Transverse colon (tissue), 4 donors: Measurements from ENCODE around the gene CELSR1. TPM values are rescaled to one million over a fixed set of nuclear protein-coding genes. Genes with fewer than 3 reads are reported as not detected.

Source experiments
- DNase-seq: peaks from one replicate; pipeline ENCODE4 v3.0.0-alpha.2; 2019
- H3K27ac ChIP-seq, 4 donors: fragments of 200-600 bp; sonication (generic); 2 replicates each; pipeline ENCODE4 v1.5.1; 2016 to 2018; ENCODE audit warnings: inconsistent platforms in 4 of 4
- H3K27me3 ChIP-seq: fragments of 200-600 bp; sonication (generic); 2 replicates; pipeline ENCODE4 v1.5.1; 2017; ENCODE audit warnings: inconsistent platforms
- H3K36me3 ChIP-seq, 4 donors: fragments of 200-600 bp; sonication (generic); 2 replicates each; pipeline ENCODE4 v1.5.1; 2017 to 2019; ENCODE audit warnings: inconsistent platforms in 4 of 4
- H3K4me1 ChIP-seq, 4 donors: fragments of 200-600 bp; sonication (generic); 2 replicates each; pipeline ENCODE4 v1.5.1; 2017 to 2020; ENCODE audit warnings: inconsistent platforms in 4 of 4
- H3K4me3 ChIP-seq, 4 donors: fragments of 200-600 bp; sonication (generic); 1 replicate in 1 of 4; 2 replicates in 3 of 4; pipeline versions ENCODE4 v1.5.1 to v1.6.1; 2017 to 2019; ENCODE audit warnings: inconsistent platforms in 4 of 4
- H3K9me3 ChIP-seq, 2 donors: fragments of 200-600 bp; sonication (generic); 2 replicates each; pipeline ENCODE4 v1.5.1; 2017 to 2019; ENCODE audit warnings: inconsistent platforms in 2 of 2
- EP300 ChIP-seq: sonication (generic); formaldehyde crosslinking; IDR thresholded peaks from one replicate; pipeline ENCODE4 v1.6.1; 2017; ENCODE audit warnings: antibody characterized with exemption, low read depth
- POLR2A ChIP-seq: fragments of 450-650 bp; IDR thresholded peaks from one replicate; pipeline ENCODE4 v1.6.1; 2016; ENCODE audit warnings: antibody characterized with exemption, mild to moderate bottlenecking, moderate library complexity
- POLR2AphosphoS5 ChIP-seq, 3 donors: sonication (generic); formaldehyde crosslinking; IDR thresholded peaks; one replicate each; pipeline ENCODE4 v1.6.1; 2016; ENCODE audit warnings: antibody characterized with exemption in 3 of 3
- WGBS, 2 donors: methylation state at CpG; one replicate each; pipeline ENCODE4 v1.1.5; 2018; ENCODE audit warnings: low coverage in 1 of 2; 5-methylcytosine and 5-hydroxymethylcytosine counted together
- in situ Hi-C, 4 donors: fragments of 200-750 bp; cut with MboI; loops; one replicate each; pipeline versions ENCODE4 v1.15.0 to v1.15.1; 2017; ENCODE audit warnings: low sequenced_read_pairs in 3 of 4, low pct_ligation_motif_present in 1 of 4, low pct_unique_long_range_greater_than_20kb in 1 of 4
- intact Hi-C: fragments of 100-400 bp; cut with DNase I; formaldehyde crosslinking; loops from one replicate; pipeline ENCODE4 v1.15.1; 2023; ENCODE audit warnings: low total_unique reads
- total RNA-seq, 4 donors: library from RNA; depleted of rRNA; stranded (reverse); fragments of >200 nt; gene quantifications; one replicate each; pipeline ENCODE4 v1.1.0, GENCODE V29; 2016
- TF ChIP-seq, protein P1 (sequence below), 5 experiments: fragments of 200-600 bp in 3 of 5; fragments of 450-650 bp in 2 of 5; sonication (generic) in 3 of 5; IDR thresholded peaks; 1 replicate in 2 of 5; 2 replicates in 3 of 5; pipeline ENCODE4 v1.5.1; 2016 to 2017; ENCODE audit warnings: antibody characterized with exemption in 5 of 5, inconsistent platforms in 3 of 5, mild to moderate bottlenecking in 2 of 5, moderate library complexity in 1 of 5

The CELSR1 gene
- total RNA-seq, 4 donors from 2014 or later, result 0.96 to 2.5 (median 1.4) TPM

DNA sequence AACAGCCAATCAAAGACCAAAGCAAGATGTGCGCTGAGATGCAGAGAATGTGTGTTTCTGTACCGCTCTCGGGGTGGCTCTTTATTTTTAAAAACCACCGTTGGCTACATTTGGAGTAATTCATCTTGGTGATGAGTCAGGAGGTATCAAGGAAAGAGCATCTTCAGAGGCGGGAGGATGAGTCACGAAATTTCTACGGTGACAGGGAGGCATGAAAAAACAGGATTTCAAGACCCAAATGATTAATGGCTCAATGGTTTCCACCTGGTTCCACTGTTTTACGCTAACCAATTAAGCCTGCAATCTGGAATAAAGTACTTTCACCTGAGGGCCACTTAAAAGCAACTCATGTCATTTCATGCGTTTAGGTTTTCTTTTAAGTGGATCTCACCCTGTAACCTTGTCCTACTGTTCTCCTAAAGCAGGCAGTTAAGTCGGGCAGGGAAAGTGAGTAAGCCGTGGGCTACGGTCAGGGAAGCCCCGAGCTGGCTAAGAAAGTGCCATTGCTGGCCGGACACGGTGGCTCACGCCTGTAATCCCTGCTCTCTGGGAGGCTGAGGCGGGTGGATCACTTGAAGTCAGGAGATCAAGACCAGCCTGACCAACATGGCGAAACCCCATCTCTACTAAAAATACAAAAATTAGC, 74.6 kb downstream of the CELSR1 start:
- intact Hi-C loops, result no loop called here
- no peak overlapping the region for H3K27ac ChIP-seq
- WGBS, 2 donors, result 84 to 88% methylated on average over 7 to 18 of the region's 18 CpGs
- in situ Hi-C loops, result no loop called here
- H3K4me3 ChIP-seq, result no peak overlapping the region
- H3K27me3 ChIP-seq, result no peaks in the 10 kb centered on the region
- H3K9me3 ChIP-seq, result no peaks in the 10 kb centered on the region
- no peak for TF ChIP-seq EP300
- TF ChIP-seq POLR2A, result no peak
- TF ChIP-seq POLR2AphosphoS5 (IDR thresholded peaks at IDR 0.05), result no peak
- TF ChIP-seq, protein P1, sequence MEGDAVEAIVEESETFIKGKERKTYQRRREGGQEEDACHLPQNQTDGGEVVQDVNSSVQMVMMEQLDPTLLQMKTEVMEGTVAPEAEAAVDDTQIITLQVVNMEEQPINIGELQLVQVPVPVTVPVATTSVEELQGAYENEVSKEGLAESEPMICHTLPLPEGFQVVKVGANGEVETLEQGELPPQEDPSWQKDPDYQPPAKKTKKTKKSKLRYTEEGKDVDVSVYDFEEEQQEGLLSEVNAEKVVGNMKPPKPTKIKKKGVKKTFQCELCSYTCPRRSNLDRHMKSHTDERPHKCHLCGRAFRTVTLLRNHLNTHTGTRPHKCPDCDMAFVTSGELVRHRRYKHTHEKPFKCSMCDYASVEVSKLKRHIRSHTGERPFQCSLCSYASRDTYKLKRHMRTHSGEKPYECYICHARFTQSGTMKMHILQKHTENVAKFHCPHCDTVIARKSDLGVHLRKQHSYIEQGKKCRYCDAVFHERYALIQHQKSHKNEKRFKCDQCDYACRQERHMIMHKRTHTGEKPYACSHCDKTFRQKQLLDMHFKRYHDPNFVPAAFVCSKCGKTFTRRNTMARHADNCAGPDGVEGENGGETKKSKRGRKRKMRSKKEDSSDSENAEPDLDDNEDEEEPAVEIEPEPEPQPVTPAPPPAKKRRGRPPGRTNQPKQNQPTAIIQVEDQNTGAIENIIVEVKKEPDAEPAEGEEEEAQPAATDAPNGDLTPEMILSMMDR (IDR thresholded peaks at IDR 0.05), result no peak
- no peaks in the 10 kb centered on the region for H3K4me1 ChIP-seq
- no peak for DNase-seq
- H3K36me3 ChIP-seq, result no peaks in the 10 kb centered on the region

DNA sequence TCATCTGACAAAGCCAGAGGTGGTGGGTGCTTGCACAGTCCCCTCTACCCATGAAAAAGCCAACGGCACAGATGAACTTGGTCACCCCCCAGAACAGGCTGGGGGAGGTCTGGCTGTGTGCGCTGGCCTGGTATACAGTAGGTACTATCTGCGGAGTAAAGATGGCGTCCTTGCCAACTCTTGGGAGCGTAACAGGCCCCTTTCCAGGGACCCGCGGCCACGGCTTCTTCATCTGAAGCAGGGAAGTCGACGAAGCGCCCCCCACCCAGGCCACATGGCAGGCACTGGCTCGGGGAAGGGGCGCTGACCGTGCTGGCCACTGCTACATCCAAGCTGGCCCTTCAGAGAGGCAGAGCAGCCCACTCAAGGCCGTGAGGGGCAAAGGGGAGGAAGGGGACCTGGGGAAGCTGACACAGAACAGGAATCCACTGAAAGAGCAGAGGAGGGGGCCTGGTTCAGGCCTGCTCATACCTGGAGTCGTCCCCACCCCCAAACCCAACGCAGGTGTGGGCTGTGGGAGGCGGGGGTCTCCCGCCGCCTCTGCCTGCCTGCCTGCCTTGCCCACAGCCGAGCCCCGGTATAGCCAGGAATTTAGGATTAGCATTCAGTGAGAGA, 75.7 kb downstream of the CELSR1 start:
- WGBS, 2 donors, result 90% methylated on average over 22 of the region's 22 CpGs; no CpG with 5 or more reads in 1 of the 2 donors
- H3K4me3 ChIP-seq, result no peak overlapping the region
- H3K27me3 ChIP-seq, result no peaks in the 10 kb centered on the region
- DNase-seq, result no peak
- no peak overlapping the region for H3K27ac ChIP-seq
- H3K4me1 ChIP-seq, result no peaks in the 10 kb centered on the region
- TF ChIP-seq, protein P1 (IDR thresholded peaks at IDR 0.05), result no peak
- no peak for TF ChIP-seq POLR2AphosphoS5 (IDR thresholded peaks at IDR 0.05)
- no peak for TF ChIP-seq POLR2A
- no peak for TF ChIP-seq EP300
- H3K9me3 ChIP-seq, result no peaks in the 10 kb centered on the region
- no peaks in the 10 kb centered on the region for H3K36me3 ChIP-seq
- intact Hi-C loops (no loop called here), in situ Hi-C loops (no loop called here)

DNA sequence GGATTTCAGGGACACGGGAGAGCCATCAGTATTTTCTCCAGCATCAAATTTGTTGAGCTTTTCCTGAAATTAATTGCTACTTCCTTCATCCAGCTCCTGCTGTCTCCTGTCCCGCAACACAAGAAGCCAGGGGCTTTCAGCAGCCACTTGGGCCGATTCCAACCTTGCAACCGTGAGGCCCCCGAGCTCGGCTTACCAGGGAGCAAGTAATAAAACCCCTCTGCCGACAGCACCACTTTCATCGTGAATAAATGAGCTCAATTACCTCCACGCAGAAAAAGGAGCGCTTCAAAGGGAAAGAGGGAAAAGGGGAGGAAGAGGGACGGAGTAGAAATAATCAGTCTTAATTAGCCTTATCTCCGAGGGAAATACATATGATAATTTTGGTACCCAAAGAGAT, 76.6 kb downstream of the CELSR1 start:
- H3K4me3 ChIP-seq, result no peak overlapping the region
- H3K27ac ChIP-seq, result no peak overlapping the region
- no peaks in the 10 kb centered on the region for H3K9me3 ChIP-seq
- no peak for DNase-seq
- TF ChIP-seq EP300 (no peak), POLR2AphosphoS5 (IDR thresholded peaks at IDR 0.05) (no peak), POLR2A (no peak)
- TF ChIP-seq, protein P1 (IDR thresholded peaks at IDR 0.05), result no peak
- H3K4me1 ChIP-seq, result no peaks in the 10 kb centered on the region
- intact Hi-C loops, result no loop called here
- in situ Hi-C loops, result no loop called here
- WGBS, 2 donors, result 75 to 89% methylated on average over 4 to 12 of the region's 12 CpGs
- H3K27me3 ChIP-seq, result no peaks in the 10 kb centered on the region
- no peaks in the 10 kb centered on the region for H3K36me3 ChIP-seq

DNA sequence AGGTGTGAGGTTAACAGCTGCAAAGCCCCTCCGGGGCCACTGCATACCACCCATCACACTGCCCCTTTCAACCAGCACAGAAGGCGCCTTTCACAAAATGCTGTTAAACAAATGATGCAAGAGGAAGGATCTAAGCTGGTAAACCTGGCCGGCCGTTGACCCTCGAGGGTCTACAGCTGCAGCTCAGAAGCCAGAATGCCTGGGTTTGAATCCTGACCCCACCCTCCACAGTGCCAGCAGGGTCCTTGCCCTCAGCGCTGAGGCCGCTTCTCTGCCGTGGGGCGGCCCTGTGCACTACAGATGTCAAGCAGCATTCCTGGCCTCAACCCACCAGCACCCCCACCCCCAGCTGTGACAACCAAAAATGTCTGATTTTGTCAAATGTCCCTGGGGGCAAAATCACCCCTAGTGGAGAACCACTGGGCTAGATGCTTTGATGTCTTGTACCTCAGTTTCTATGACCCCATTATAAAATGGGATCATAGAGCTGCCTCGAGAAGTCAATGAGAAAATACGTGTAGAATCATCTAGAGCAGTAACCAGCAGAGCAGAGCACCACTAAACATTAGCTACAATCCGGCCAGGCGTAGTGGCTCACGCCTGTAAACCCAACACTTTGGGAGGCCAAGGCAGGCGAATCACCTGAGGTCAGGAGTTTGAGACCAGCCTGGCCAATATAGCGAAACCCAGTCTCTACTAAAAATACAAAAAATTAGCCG, 77.9 kb downstream of the CELSR1 start:
- H3K4me1 ChIP-seq, result no peaks in the 10 kb centered on the region
- H3K4me3 ChIP-seq, result no peak overlapping the region
- 90 to 91% methylated on average over 6 to 17 of the region's 17 CpGs for WGBS, 2 donors
- DNase-seq, result no peak
- no peaks in the 10 kb centered on the region for H3K9me3 ChIP-seq
- H3K27me3 ChIP-seq, result no peaks in the 10 kb centered on the region
- TF ChIP-seq, protein P1 (IDR thresholded peaks at IDR 0.05), result no peak
- TF ChIP-seq EP300 (no peak), POLR2A (no peak), POLR2AphosphoS5 (IDR thresholded peaks at IDR 0.05) (no peak)
- intact Hi-C loops, result no loop called here
- in situ Hi-C loops, result no loop called here
- no peaks in the 10 kb centered on the region for H3K36me3 ChIP-seq
- H3K27ac ChIP-seq, result no peak overlapping the region
